HG03469 (cell line): Measurements from ENCODE around the gene TRIM61.

ENCODE experiments used
- ATAC-seq: cut with Tn5 transposase; IDR thresholded peaks from one replicate; pipeline ENCODE4 v1.9.1; 2021; ENCODE audit warnings: mild to moderate bottlenecking, moderate library complexity, moderate number of reproducible peaks; ENCODE audit not compliant: unreplicated experiment

TRIM61 gene

GRCh38 chr4:164918956-164919355 lies 58.5 kb downstream of the TRIM61 start:
- no peak for ATAC-seq
